ENCODE results near the gene ROCK2.

GRCh38 chr2:11375025-11375688, 30.7 kb upstream of the ROCK2 start:
- TF ChIP-seq, protein P1, sequence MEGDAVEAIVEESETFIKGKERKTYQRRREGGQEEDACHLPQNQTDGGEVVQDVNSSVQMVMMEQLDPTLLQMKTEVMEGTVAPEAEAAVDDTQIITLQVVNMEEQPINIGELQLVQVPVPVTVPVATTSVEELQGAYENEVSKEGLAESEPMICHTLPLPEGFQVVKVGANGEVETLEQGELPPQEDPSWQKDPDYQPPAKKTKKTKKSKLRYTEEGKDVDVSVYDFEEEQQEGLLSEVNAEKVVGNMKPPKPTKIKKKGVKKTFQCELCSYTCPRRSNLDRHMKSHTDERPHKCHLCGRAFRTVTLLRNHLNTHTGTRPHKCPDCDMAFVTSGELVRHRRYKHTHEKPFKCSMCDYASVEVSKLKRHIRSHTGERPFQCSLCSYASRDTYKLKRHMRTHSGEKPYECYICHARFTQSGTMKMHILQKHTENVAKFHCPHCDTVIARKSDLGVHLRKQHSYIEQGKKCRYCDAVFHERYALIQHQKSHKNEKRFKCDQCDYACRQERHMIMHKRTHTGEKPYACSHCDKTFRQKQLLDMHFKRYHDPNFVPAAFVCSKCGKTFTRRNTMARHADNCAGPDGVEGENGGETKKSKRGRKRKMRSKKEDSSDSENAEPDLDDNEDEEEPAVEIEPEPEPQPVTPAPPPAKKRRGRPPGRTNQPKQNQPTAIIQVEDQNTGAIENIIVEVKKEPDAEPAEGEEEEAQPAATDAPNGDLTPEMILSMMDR (IDR thresholded peaks at IDR 0.05) = no peak
- TF ChIP-seq POLR2A (IDR thresholded peaks at IDR 0.05) = no peak
